Thyroid gland (tissue), 4 donors: ENCODE measurements around the gene SETD1B. TPM values are rescaled to one million over a fixed set of nuclear protein-coding genes. Genes with fewer than 3 reads are reported as not detected.

Source experiments
- DNase-seq, 2 donors: peaks; one replicate each; pipeline ENCODE4 v3.0.0-alpha.2; 2019
- H3K27ac ChIP-seq, 3 donors: fragments of 200-600 bp; sonication (generic); 1 replicate in 2 of 3; 2 replicates in 1 of 3; pipeline ENCODE4 v1.5.1; 2016 to 2019; ENCODE audit warnings: mild to moderate bottlenecking in 1 of 3, moderate library complexity in 1 of 3
- H3K27me3 ChIP-seq: fragments of 200-600 bp; sonication (generic); one replicate; pipeline ENCODE4 v1.5.1; 2019
- H3K36me3 ChIP-seq, 2 donors: fragments of 200-600 bp; sonication (generic); one replicate each; pipeline ENCODE4 v1.5.1; 2016 to 2019
- H3K4me1 ChIP-seq, 2 donors: fragments of 200-600 bp; sonication (generic); one replicate each; pipeline ENCODE4 v1.5.1; 2017 to 2019
- H3K4me3 ChIP-seq, 3 donors: fragments of 200-600 bp; sonication (generic); replicated peaks in 1 of 3; 1 replicate in 2 of 3; 2 replicates in 1 of 3; pipeline ENCODE4 v1.5.1; 2016; ENCODE audit warnings: mild to moderate bottlenecking in 1 of 3
- H3K9me3 ChIP-seq: fragments of 200-600 bp; sonication (generic); one replicate; pipeline ENCODE4 v1.5.1; 2017
- POLR2A ChIP-seq, 2 donors: fragments of 450-650 bp; IDR thresholded peaks; one replicate each; pipeline ENCODE4 v1.6.1; 2017; ENCODE audit warnings: antibody characterized with exemption in 2 of 2, mild to moderate bottlenecking in 2 of 2, moderate library complexity in 1 of 2
- WGBS, 2 donors: methylation state at CpG; one replicate each; pipeline ENCODE4 v1.1.5; 2017; 5-methylcytosine and 5-hydroxymethylcytosine counted together
- intact Hi-C: fragments of 100-400 bp; cut with DNase I; formaldehyde crosslinking; loops from one replicate; pipeline ENCODE4 v1.15.1; 2023
- total RNA-seq, 4 donors: library from RNA; depleted of rRNA; stranded (reverse); fragments of >200 nt; gene quantifications; one replicate each; pipeline ENCODE4 v1.2.3, GENCODE V29; 2016
- TF ChIP-seq, protein P1 (sequence below), 6 experiments: fragments of 200-600 bp in 3 of 6; fragments of 450-650 bp in 3 of 6; sonication (generic) in 3 of 6; IDR thresholded peaks; one replicate each; pipeline ENCODE4 v1.5.1; 2016 to 2019; ENCODE audit warnings: antibody characterized with exemption in 6 of 6, mild to moderate bottlenecking in 2 of 6, inconsistent platforms in 1 of 6, moderate library complexity in 1 of 6

SETD1B gene
- total RNA-seq, 4 donors from 2014 or later, result 7.3 to 16.5 (median 11.7) TPM

DNA sequence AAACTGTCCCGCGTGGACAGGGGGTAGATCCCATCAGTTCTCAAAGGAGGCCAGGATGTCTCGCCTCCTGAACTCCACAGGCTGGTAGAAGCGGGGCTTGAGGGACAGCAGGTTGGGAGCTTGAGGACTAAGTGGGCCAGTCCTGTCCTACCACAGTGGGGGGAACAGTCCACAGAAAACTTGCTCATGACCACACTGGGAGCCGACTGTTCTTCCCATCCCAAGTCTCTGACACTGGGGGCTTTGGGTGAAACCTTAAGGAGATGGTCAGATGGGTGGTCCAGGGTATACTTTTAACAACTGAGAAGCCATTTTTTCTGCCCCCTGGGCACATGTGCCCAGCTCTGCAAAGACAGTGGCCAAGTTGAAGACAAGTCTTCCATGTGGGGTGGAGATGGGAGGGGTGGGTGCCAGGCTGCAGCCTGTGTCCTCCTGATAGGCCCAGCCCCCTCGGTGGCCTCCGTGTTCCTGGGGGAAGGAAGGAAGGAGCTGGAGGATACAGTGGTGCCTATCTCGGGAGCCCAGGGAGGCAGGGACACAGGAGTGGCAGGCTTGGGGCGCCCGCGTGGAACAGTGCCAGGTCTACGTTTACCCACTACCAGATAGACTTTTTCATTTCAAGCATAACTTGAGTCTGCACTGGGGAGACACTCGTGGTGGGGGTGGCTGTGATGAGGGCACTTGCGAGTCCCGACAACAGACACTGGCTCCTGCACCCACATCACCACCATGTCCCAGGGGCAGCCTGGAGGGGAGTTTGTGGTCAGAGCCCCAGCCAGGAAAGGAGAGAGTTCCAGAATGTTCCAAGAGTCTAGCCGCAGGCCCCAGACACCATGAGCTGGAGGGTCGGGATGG is 25.0 kb upstream of the SETD1B start:
- Histone ChIP-seq H3K9me3 (no peaks in the 10 kb centered on the region), H3K4me1 (peaks cover 42% of the 10 kb centered on the region in 2 donors), H3K36me3 (no peaks in the 10 kb centered on the region), H3K4me3 (no peak overlapping the region), H3K27ac (no peak overlapping the region), H3K27me3 (no peaks in the 10 kb centered on the region)
- TF ChIP-seq POLR2A (IDR thresholded peaks at IDR 0.05), result no peak
- TF ChIP-seq, protein P1, sequence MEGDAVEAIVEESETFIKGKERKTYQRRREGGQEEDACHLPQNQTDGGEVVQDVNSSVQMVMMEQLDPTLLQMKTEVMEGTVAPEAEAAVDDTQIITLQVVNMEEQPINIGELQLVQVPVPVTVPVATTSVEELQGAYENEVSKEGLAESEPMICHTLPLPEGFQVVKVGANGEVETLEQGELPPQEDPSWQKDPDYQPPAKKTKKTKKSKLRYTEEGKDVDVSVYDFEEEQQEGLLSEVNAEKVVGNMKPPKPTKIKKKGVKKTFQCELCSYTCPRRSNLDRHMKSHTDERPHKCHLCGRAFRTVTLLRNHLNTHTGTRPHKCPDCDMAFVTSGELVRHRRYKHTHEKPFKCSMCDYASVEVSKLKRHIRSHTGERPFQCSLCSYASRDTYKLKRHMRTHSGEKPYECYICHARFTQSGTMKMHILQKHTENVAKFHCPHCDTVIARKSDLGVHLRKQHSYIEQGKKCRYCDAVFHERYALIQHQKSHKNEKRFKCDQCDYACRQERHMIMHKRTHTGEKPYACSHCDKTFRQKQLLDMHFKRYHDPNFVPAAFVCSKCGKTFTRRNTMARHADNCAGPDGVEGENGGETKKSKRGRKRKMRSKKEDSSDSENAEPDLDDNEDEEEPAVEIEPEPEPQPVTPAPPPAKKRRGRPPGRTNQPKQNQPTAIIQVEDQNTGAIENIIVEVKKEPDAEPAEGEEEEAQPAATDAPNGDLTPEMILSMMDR (IDR thresholded peaks at IDR 0.05), result no peak
- intact Hi-C loops, result no loop called here
- no peak for DNase-seq
- WGBS, 2 donors, result 79 to 85% methylated on average over 13 to 16 of the region's 17 CpGs

GRCh38 chr12:121779422-121779895 is 24.4 kb upstream of the SETD1B start:
- peaks cover 35 to 39% of the 10 kb centered on the region in 2 donors for H3K4me1 ChIP-seq
- H3K27me3 ChIP-seq, result no peaks in the 10 kb centered on the region
- H3K36me3 ChIP-seq, result no peaks in the 10 kb centered on the region
- intact Hi-C loops, result no loop called here
- H3K4me3 ChIP-seq, result no peak overlapping the region
- no peak for DNase-seq
- no peaks in the 10 kb centered on the region for H3K9me3 ChIP-seq
- H3K27ac ChIP-seq, result no peak overlapping the region
- WGBS, 2 donors, result 96 to 97% methylated on average over 6 to 10 of the region's 17 CpGs
- TF ChIP-seq POLR2A (IDR thresholded peaks at IDR 0.05), result no peak
- TF ChIP-seq, protein P1 (IDR thresholded peaks at IDR 0.05), result no peak

GRCh38 chr12:121780429-121780828 is 23.4 kb upstream of the SETD1B start:
- H3K9me3 ChIP-seq, result no peaks in the 10 kb centered on the region
- peaks cover 28 to 37% of the 10 kb centered on the region in 2 donors for H3K4me1 ChIP-seq
- no peaks in the 10 kb centered on the region for H3K27me3 ChIP-seq
- peak overlapping the region in 1 of 3 donors; percentile 21 for H3K27ac ChIP-seq
- H3K36me3 ChIP-seq, result no peaks in the 10 kb centered on the region
- peak; percentile 45 to 70 for DNase-seq
- no peak for TF ChIP-seq POLR2A (IDR thresholded peaks at IDR 0.05)
- TF ChIP-seq, protein P1 (IDR thresholded peaks at IDR 0.05), result no peak
- WGBS, 2 donors, result 75 to 85% methylated on average over 10 to 11 of the region's 11 CpGs
- intact Hi-C loops, result no loop called here
- no peak overlapping the region for H3K4me3 ChIP-seq

- intact Hi-C loops, result no loop called here
- DNase-seq, result peak; percentile 56 to 80
- TF ChIP-seq POLR2A (IDR thresholded peaks at IDR 0.05), result no peak
- TF ChIP-seq, protein P1 (IDR thresholded peaks at IDR 0.05), result no peak
- Histone ChIP-seq H3K9me3 (no peaks in the 10 kb centered on the region), H3K27ac (peak overlapping the region; percentile 15 to 74 (median 73)), H3K27me3 (no peaks in the 10 kb centered on the region), H3K4me1 (peaks cover 20 to 32% of the 10 kb centered on the region in 2 donors), H3K4me3 (no peak overlapping the region), H3K36me3 (no peaks in the 10 kb centered on the region)
- WGBS, 2 donors, result 26 to 33% methylated on average over 12 of the region's 12 CpGs
Measured at GRCh38 chr12:121781484-121781997, 22.3 kb upstream of the SETD1B start.
